ENCODE measurements around the gene EIF5B. TPM values are rescaled to one million over a fixed set of nuclear protein-coding genes. Genes with fewer than 3 reads are reported as not detected.

Gene EIF5B
- total and polyA plus RNA-seq, 2 of the 8 experiments (the other 6 are each of a cell fraction or from before 2014, with no cell fraction given) = 10.7 to 64.5 TPM

DNA sequence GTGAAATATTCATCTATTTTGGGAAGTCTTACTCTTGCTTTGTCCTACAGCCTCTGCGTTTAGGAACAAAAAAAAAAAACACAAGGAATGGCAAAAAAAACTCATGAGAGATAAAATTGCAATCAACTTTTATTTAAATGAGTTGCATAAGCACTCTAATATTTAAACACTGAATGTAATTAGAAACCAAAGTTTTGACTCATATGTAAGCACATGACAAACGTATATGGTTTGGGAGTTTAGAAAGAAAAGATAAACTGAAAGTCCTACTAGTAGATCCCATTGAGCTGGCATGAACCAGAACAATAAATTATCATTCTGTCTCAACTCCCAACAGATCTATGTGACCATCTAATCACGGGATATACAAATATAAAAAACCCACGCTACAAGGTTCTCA is 107.9 kb downstream of the EIF5B start:
- H3K14ac ChIP-seq (ENCODE audit: insufficient read length) = no peak overlapping the region
- no peak overlapping the region for H4K5ac ChIP-seq (ENCODE audit: insufficient read length, low read depth, low read length)
- no peak overlapping the region for H2BK120ac ChIP-seq (replicated peaks; ENCODE audit: low read depth, low read length)
- H2BK5ac ChIP-seq (ENCODE audit: low read depth, low read length) = no peak overlapping the region
- DNase-seq (ENCODE audit: low read depth in 1 of 2, low spot score in 2 of 2) = no peak
- no peak overlapping the region for H3K27ac ChIP-seq (ENCODE audit: low read depth, low read length)
- no peak overlapping the region for H2BK12ac ChIP-seq (ENCODE audit: low read depth, low read length)
- no peak overlapping the region for H3K18ac ChIP-seq (ENCODE audit: extremely low read depth, low read length)
- H3K79me2 ChIP-seq (ENCODE audit: control insufficient read depth in 1 of 2, insufficient read depth in 2 of 2, low read length in 2 of 2) = peaks cover 0 to 10% of the 10 kb centered on the region in 2 experiments; a peak in 2 of 4 replicates
- no peak overlapping the region for H2BK20ac ChIP-seq (ENCODE audit: low read length)
- peaks cover 3 to 8% (median 5%) of the 10 kb centered on the region in 4 experiments; a peak in 5 of 7 replicates for H3K4me1 ChIP-seq (replicated peaks in 1 of 4; ENCODE audit: control insufficient read depth in 3 of 4, insufficient read depth in 4 of 4, low read length in 3 of 4)
- H3K36me3 ChIP-seq (ENCODE audit: control insufficient read depth in 2 of 4, insufficient read depth in 4 of 4, low read length in 3 of 4) = peaks cover 0 to 27% (median 6%) of the 10 kb centered on the region in 4 experiments; a peak in 5 of 8 replicates
- H2AFZ ChIP-seq (ENCODE audit: low read length) = no peak overlapping the region
- ChIA-PET CTCF (ENCODE audit: partially characterized antibody) (no interaction called here), POLR2A (ENCODE audit: partially characterized antibody) (no interaction called here)
- no peak overlapping the region for H4K8ac ChIP-seq (ENCODE audit: extremely low read depth, insufficient read depth, low read length)
- no peak overlapping the region for H3K9ac ChIP-seq (replicated peaks in 1 of 4; ENCODE audit: extremely low read depth in 1 of 4, low read depth in 3 of 4, low read length in 3 of 4)
- H3K23me2 ChIP-seq (ENCODE audit: low read depth, low read length) = no peaks in the 10 kb centered on the region
- 89% methylated on average over 4 of the region's 4 CpGs; no CpG with 5 or more reads in 1 of the 2 experiments for WGBS, 2 experiments (ENCODE audit: extremely low coverage in 1 of 2, insufficient coverage in 1 of 2, insufficient read length in 1 of 2, insufficient replicate concordance in 2 of 2, low coverage in 1 of 2, low lambda C conversion rate in 2 of 2, missing lambda C conversion rate in 1 of 2)
- H3K23ac ChIP-seq (ENCODE audit: insufficient read length) = no peak overlapping the region
- no peak overlapping the region for H3K56ac ChIP-seq (replicated peaks; ENCODE audit: insufficient read length, low read depth, low read length)
- no peak overlapping the region for H3K4me3 ChIP-seq (ENCODE audit: extremely low read depth in 1 of 4, insufficient read depth in 2 of 4, low read depth in 3 of 4, low read length in 4 of 4)
- no peak overlapping the region for H3K4ac ChIP-seq (replicated peaks; ENCODE audit: insufficient read length, low read depth, low read length)
- H4K20me1 ChIP-seq (replicated peaks in 1 of 2; ENCODE audit: control insufficient read depth in 1 of 2, insufficient read depth in 2 of 2, low read length in 2 of 2) = no peaks in the 10 kb centered on the region
- no peaks in the 10 kb centered on the region for H3K27me3 ChIP-seq (replicated peaks in 1 of 4; ENCODE audit: control insufficient read depth in 3 of 4, extremely low read depth in 1 of 4, insufficient read depth in 3 of 4, low read length in 3 of 4)
- no peak overlapping the region for H2BK15ac ChIP-seq (ENCODE audit: low read length)
- no peak overlapping the region for H2AK5ac ChIP-seq (ENCODE audit: low read depth, low read length)
- H3K9me3 ChIP-seq (ENCODE audit: insufficient read depth in 2 of 2, low read depth in 1 of 2, low read length in 1 of 2) = no peaks in the 10 kb centered on the region
- H4K91ac ChIP-seq (replicated peaks; ENCODE audit: insufficient read length, low read length) = no peak overlapping the region
- no peaks in the 10 kb centered on the region for H3K79me1 ChIP-seq (ENCODE audit: low read depth, low read length)
- no peak overlapping the region for H3K4me2 ChIP-seq (ENCODE audit: insufficient read depth in 1 of 2, low read depth in 2 of 2, low read length in 2 of 2)
- FAIRE-seq = no peak
- TF ChIP-seq KDM4A (IDR thresholded peaks at IDR 0.05; ENCODE audit: low read depth, low read length, severe bottlenecking) = no peak
- no peak for TF ChIP-seq TAF1 (IDR thresholded peaks at IDR 0.05; ENCODE audit: low read depth, low read length)
- TF ChIP-seq EGR1 (IDR thresholded peaks at IDR 0.05; ENCODE audit: borderline replicate concordance, low read depth, low read length) = no peak
- no peak for TF ChIP-seq BCL11A (IDR thresholded peaks at IDR 0.05; ENCODE audit: low read depth in 2 of 2, low read length in 2 of 2)
- TF ChIP-seq SIX5 (IDR thresholded peaks at IDR 0.05; ENCODE audit: low read depth, low read length) = no peak
- no peak for TF ChIP-seq TAF7 (optimal IDR thresholded peaks at IDR 0.05; ENCODE audit: borderline replicate concordance, low read depth, low read length)
- no peak for TF ChIP-seq POLR2A (IDR thresholded peaks at IDR 0.05; ENCODE audit: control extremely low read depth in 1 of 2, low read depth in 2 of 2, low read length in 2 of 2)
- TF ChIP-seq BRCA1 (IDR thresholded peaks at IDR 0.05; ENCODE audit: low read depth, low read length) = no peak
- TF ChIP-seq POU5F1 (IDR thresholded peaks at IDR 0.05; ENCODE audit: low read depth, low read length) = no peak
- TF ChIP-seq TBP (IDR thresholded peaks at IDR 0.05; ENCODE audit: low read depth, low read length) = no peak
- no peak for TF ChIP-seq EP300 (IDR thresholded peaks at IDR 0.05; ENCODE audit: borderline replicate concordance in 1 of 2, low read depth in 2 of 2, low read length in 2 of 2)
- TF ChIP-seq CREB1 (IDR thresholded peaks at IDR 0.05) = no peak
- no peak for TF ChIP-seq RBBP5 (IDR thresholded peaks at IDR 0.05; ENCODE audit: borderline replicate concordance, low read depth, low read length)
- TF ChIP-seq SP1 (IDR thresholded peaks at IDR 0.05; ENCODE audit: low read depth, low read length) = no peak
- TF ChIP-seq CEBPB (IDR thresholded peaks at IDR 0.05; ENCODE audit: low read depth, low read length) = no peak
- no peak for TF ChIP-seq RAD21 (IDR thresholded peaks at IDR 0.05 in 1 of 2, conservative IDR thresholded peaks at IDR 0.05 in 1 of 2; ENCODE audit: low read depth in 2 of 2, low read length in 2 of 2)

Measured in H1 (cell line).